Mesendoderm (in vitro differentiated cells): ENCODE results near the gene IQCK.

Experiments
- DNase-seq: peaks from one replicate; pipeline ENCODE4 v3.0.0; 2013
- H2AK5ac ChIP-seq: 2 replicates; pipeline ENCODE4 v1.6.1; 2013; ENCODE audit warnings: low read length, inconsistent platforms
- H2BK120ac ChIP-seq: 2 replicates; pipeline ENCODE4 v1.6.1; 2013; ENCODE audit warnings: low read depth, mild to moderate bottlenecking, low read length, moderate library complexity, mixed read lengths
- H2BK15ac ChIP-seq: replicated peaks from 2 replicates; pipeline ENCODE4 v1.6.1; 2013; ENCODE audit warnings: low read depth, mild to moderate bottlenecking, moderate library complexity
- H2BK5ac ChIP-seq: 2 replicates; pipeline ENCODE4 v1.6.1; 2013; ENCODE audit warnings: low read length, inconsistent platforms
- H3K18ac ChIP-seq: 2 replicates; pipeline ENCODE4 v1.6.1; 2013; ENCODE audit warnings: mild to moderate bottlenecking, low read length, mixed read lengths
- H3K23ac ChIP-seq: one replicate; pipeline ENCODE4 v1.6.1; 2013; ENCODE audit warnings: low read length
- H3K27ac ChIP-seq: 2 replicates; pipeline ENCODE4 v1.5.1; 2013; ENCODE audit warnings: low read depth, mild to moderate bottlenecking, inconsistent platforms, low read length, moderate library complexity
- H3K27me3 ChIP-seq: 2 replicates; pipeline ENCODE4 v1.6.1; 2013; ENCODE audit warnings: low read length, control low read depth, mild to moderate bottlenecking, inconsistent platforms; ENCODE audit not compliant: insufficient read depth, poor library complexity
- H3K36me3 ChIP-seq: 2 replicates; pipeline ENCODE4 v1.6.1; 2013; ENCODE audit warnings: low read length, inconsistent platforms; ENCODE audit not compliant: control insufficient read depth, insufficient read depth
- H3K4ac ChIP-seq: one replicate; pipeline ENCODE4 v1.6.1; 2013; ENCODE audit warnings: low read depth, mild to moderate bottlenecking, low read length, moderate library complexity
- H3K4me1 ChIP-seq: 2 replicates; pipeline ENCODE4 v1.6.1; 2013; ENCODE audit warnings: low read depth, low read length, inconsistent platforms; ENCODE audit not compliant: control insufficient read depth
- H3K4me2 ChIP-seq: 2 replicates; pipeline ENCODE4 v1.6.1; 2013; ENCODE audit warnings: low read length
- H3K4me3 ChIP-seq: 2 replicates; pipeline ENCODE4 v1.5.1; 2013; ENCODE audit warnings: mild to moderate bottlenecking, low read length
- H3K56ac ChIP-seq: one replicate; pipeline ENCODE4 v1.6.1; 2013; ENCODE audit warnings: low read length
- H3K79me1 ChIP-seq: 2 replicates; pipeline ENCODE4 v1.6.1; 2013; ENCODE audit warnings: low read length, inconsistent platforms
- H3K79me2 ChIP-seq: 2 replicates; pipeline ENCODE4 v1.6.1; 2013; ENCODE audit warnings: mild to moderate bottlenecking, low read length; ENCODE audit not compliant: control insufficient read depth, insufficient read depth
- H3K9ac ChIP-seq: 2 replicates; pipeline ENCODE4 v1.6.1; 2013; ENCODE audit warnings: low read length, inconsistent platforms
- H4K5ac ChIP-seq: one replicate; pipeline ENCODE4 v1.6.1; 2013; ENCODE audit warnings: low read length
- H4K8ac ChIP-seq: one replicate; pipeline ENCODE4 v1.6.1; 2013; ENCODE audit warnings: low read depth, mild to moderate bottlenecking, control low read depth, low read length, moderate library complexity
- WGBS: extraction: QIAGEN DNeasy Blood & Tissue Kit; methylation state at CpG from one replicate; pipeline ENCODE4 v1.1.7; 2013; ENCODE audit warnings: low lambda C conversion rate, missing lambda C conversion rate; ENCODE audit not compliant: insufficient coverage; ENCODE audit errors: extremely low coverage; 5-methylcytosine and 5-hydroxymethylcytosine counted together

Gene IQCK

DNA sequence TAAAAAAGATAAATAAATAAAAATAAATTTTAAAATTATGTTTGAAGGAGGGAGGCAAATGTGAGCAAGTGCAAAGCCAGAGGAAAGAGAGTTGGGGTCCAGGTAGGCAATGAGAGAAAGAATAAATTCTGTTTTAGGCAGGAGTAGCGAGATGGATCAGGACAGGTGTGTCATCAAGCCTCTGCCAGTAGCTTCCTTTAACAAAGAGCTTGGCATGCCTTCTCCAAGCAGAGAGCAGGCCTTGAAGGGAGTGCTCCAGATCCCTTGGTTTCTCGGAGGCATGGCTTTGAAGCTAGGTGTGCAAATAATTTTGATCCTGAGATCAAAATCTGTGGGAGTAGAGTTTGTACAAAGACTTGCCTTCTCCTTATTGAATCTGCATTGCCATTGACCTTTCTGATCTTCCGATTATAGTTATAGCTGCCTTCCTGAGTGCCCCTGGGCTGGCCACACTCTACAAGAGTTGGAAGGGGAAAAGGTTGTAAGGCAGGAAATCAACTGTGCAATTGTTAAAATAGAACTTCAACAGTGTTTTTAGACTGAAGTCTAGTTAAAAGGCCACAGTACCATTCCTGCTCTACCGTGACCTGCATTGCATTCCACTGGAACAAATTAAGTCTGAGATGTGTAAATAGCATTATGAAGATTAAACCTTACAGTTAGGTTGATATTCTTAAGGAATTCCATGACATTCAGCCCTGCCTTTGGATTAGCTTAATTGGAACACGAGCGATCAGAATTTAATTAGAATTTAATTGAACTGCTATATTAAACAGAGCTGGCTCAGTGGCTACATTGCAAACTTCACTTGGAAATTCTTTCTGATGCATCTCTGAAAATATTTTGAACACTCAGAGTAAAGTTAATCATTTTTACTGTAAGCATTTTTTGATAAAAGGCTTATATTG, 33.7 kb downstream of the IQCK start:
- H2BK15ac ChIP-seq, result no peak overlapping the region
- no peak overlapping the region for H3K9ac ChIP-seq

DNA sequence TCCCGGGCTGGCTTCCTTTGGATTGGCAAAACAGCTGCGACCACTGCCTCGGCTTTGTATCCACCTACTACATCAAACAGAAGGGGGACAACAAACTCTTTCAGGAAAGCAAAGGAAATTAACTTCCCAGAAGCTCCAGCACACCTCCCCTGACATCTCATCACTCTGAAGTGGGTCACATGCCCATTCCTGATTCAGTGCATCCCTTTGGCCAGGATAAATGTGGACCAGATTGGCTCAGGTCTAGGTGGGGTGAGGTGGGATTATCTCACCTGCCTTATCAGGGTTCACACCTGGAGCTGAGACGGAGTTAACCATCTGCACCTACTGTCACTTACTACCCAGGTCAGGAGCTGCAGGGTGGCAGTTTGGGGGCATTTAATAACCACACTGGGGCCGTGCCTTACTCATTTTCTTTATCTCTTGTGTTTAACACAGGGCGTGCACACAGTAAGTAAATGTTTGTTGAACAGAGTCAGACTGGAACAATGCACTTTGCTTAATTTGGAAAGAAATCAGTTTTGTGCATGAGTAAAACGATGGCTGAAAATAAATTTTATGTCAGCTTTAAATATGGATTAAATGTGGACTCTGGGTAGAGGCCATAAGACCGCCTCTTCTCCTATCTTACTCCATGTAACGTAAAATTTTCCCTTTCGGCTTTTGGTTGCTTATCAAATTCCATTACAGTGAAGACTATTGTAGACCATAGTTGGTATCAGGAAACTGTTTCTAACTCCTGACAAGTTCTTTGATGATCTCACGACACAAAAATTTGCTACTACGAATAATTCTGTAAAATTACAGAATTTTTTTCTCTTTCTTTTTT, 36.0 kb downstream of the IQCK start:
- Histone ChIP-seq H3K27me3 (no peaks in the 10 kb centered on the region), H3K9ac (no peak overlapping the region), H3K4me2 (no peak overlapping the region), H3K56ac (no peak overlapping the region), H4K8ac (no peak overlapping the region), H4K5ac (no peak overlapping the region), H2BK5ac (no peak overlapping the region), H3K36me3 (no peaks in the 10 kb centered on the region), H2BK15ac (no peak overlapping the region), H2BK120ac (no peak overlapping the region), H2AK5ac (no peak overlapping the region), H3K18ac (no peak overlapping the region), H3K79me1 (no peaks in the 10 kb centered on the region), H3K27ac (no peak overlapping the region), H3K23ac (no peak overlapping the region), H3K4me1 (no peaks in the 10 kb centered on the region), H3K4me3 (no peak overlapping the region), H3K4ac (no peak overlapping the region), H3K79me2 (no peaks in the 10 kb centered on the region)
- WGBS, result no CpG with 5 or more reads among the region's 12 CpGs
- peak; percentile 24 for DNase-seq

More for the DNA sequence above, 33.7 kb downstream of the IQCK start:
- H3K36me3 ChIP-seq, result no peaks in the 10 kb centered on the region
- H4K8ac ChIP-seq, result no peak overlapping the region
- no peak overlapping the region for H3K56ac ChIP-seq
- H3K18ac ChIP-seq, result no peak overlapping the region
- H3K79me1 ChIP-seq, result no peaks in the 10 kb centered on the region
- H3K27me3 ChIP-seq, result no peaks in the 10 kb centered on the region
- no peak overlapping the region for H3K4ac ChIP-seq
- no peak overlapping the region for H2AK5ac ChIP-seq
- H2BK5ac ChIP-seq, result no peak overlapping the region
- H3K4me1 ChIP-seq, result no peaks in the 10 kb centered on the region
- WGBS, result no CpG with 5 or more reads among the region's 6 CpGs
- H3K4me2 ChIP-seq, result no peak overlapping the region
- no peak overlapping the region for H3K23ac ChIP-seq
- H3K4me3 ChIP-seq, result no peak overlapping the region
- H3K27ac ChIP-seq, result no peak overlapping the region
- no peaks in the 10 kb centered on the region for H3K79me2 ChIP-seq
- DNase-seq, result no peak
- H2BK120ac ChIP-seq, result no peak overlapping the region
- H4K5ac ChIP-seq, result no peak overlapping the region

DNA sequence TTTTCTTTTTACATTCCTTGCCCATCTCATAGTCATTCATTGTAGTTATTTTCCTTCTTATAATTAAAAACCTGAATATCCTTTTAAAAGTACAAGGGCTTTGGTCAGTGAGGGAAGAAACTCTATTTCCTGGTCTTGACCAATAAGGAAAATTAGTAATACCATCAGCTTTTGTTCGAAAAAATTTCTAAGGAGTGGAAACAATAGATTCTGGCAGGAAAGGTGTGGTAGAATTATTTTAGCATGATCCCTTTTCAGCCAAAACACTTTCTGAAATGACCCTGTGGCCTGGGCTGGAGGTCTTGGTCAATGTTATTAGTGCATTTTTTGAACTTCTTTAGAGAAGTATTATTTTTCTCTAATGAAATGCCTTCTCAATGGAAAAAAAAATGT, 36.6 kb downstream of the IQCK start:
- H3K4me3 ChIP-seq, result no peak overlapping the region
- H3K4me1 ChIP-seq, result no peaks in the 10 kb centered on the region
- H3K79me1 ChIP-seq, result no peaks in the 10 kb centered on the region
- no peak overlapping the region for H3K56ac ChIP-seq
- no peak overlapping the region for H3K27ac ChIP-seq
- no peak overlapping the region for H3K4ac ChIP-seq
- H3K18ac ChIP-seq, result no peak overlapping the region
- no peak overlapping the region for H2BK120ac ChIP-seq
- H3K23ac ChIP-seq, result no peak overlapping the region
- DNase-seq, result no peak
- H3K36me3 ChIP-seq, result no peaks in the 10 kb centered on the region
- no peak overlapping the region for H2AK5ac ChIP-seq
- no peak overlapping the region for H3K4me2 ChIP-seq
- no peaks in the 10 kb centered on the region for H3K27me3 ChIP-seq
- no peaks in the 10 kb centered on the region for H3K79me2 ChIP-seq
- H4K5ac ChIP-seq, result no peak overlapping the region
- WGBS, result no CpG with 5 or more reads among the region's 1 CpG
- H3K9ac ChIP-seq, result no peak overlapping the region
- no peak overlapping the region for H2BK15ac ChIP-seq
- no peak overlapping the region for H4K8ac ChIP-seq
- H2BK5ac ChIP-seq, result no peak overlapping the region

DNA sequence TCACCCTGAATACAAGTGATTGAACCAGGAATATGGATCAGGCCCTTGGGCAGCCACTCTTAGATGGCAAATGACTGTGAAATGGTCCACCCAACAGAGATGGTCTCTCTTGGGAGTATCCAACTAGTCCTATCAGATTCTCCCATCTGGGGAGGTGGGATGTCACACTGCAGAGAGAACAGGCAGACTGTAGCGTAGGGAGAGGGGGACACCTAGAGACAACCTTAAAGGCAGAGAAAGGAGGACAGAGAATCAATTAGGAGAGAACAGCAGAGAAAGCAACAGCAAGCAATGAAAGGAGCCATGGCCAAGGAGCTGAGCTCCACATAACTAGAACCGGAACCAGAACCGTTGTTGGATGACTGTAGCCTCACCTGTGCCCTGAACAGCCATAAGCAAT, 37.2 kb downstream of the IQCK start:
- Histone ChIP-seq H3K56ac (no peak overlapping the region), H4K8ac (no peak overlapping the region), H3K4me2 (no peak overlapping the region), H3K4ac (no peak overlapping the region), H3K27me3 (no peaks in the 10 kb centered on the region), H3K23ac (no peak overlapping the region), H3K79me1 (no peaks in the 10 kb centered on the region), H2AK5ac (no peak overlapping the region), H2BK120ac (no peak overlapping the region), H3K9ac (no peak overlapping the region), H3K4me3 (no peak overlapping the region), H2BK5ac (no peak overlapping the region), H3K79me2 (no peaks in the 10 kb centered on the region), H3K36me3 (no peaks in the 10 kb centered on the region), H3K18ac (no peak overlapping the region), H3K4me1 (no peaks in the 10 kb centered on the region), H3K27ac (no peak overlapping the region), H2BK15ac (no peak overlapping the region), H4K5ac (no peak overlapping the region)
- peak; percentile 18 for DNase-seq
- no CpG with 5 or more reads among the region's 3 CpGs for WGBS

DNA sequence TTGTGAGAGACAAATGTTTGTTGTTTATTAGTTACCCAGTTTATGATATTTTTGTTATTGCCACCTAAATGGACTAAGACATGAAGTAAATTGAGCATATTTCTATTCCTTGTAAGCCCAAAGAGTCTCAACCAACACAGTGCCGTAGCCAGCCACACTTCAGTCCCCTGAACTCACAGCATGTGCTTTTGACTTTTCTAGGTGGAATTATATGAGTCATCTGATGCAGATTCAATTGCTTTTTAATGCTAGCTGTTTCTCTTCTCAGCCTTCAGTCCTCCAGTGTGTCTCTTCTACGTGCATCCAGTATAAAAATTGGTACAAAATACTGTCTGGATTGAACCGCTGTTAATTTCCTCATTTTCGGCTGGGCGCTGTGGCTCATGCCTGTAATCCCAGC, 39.0 kb downstream of the IQCK start:
- no peak overlapping the region for H3K56ac ChIP-seq
- no peak overlapping the region for H3K23ac ChIP-seq
- H3K36me3 ChIP-seq, result no peaks in the 10 kb centered on the region
- H3K4me1 ChIP-seq, result no peaks in the 10 kb centered on the region
- no peak overlapping the region for H2BK15ac ChIP-seq
- DNase-seq, result no peak
- no CpG with 5 or more reads among the region's 5 CpGs for WGBS
- H4K8ac ChIP-seq, result no peak overlapping the region
- H3K18ac ChIP-seq, result no peak overlapping the region
- H3K4ac ChIP-seq, result no peak overlapping the region
- no peak overlapping the region for H3K4me3 ChIP-seq
- H3K79me2 ChIP-seq, result no peaks in the 10 kb centered on the region
- H3K9ac ChIP-seq, result no peak overlapping the region
- no peak overlapping the region for H3K4me2 ChIP-seq
- H3K79me1 ChIP-seq, result no peaks in the 10 kb centered on the region
- H3K27ac ChIP-seq, result no peak overlapping the region
- H2AK5ac ChIP-seq, result no peak overlapping the region
- H3K27me3 ChIP-seq, result no peaks in the 10 kb centered on the region
- no peak overlapping the region for H2BK120ac ChIP-seq
- H2BK5ac ChIP-seq, result no peak overlapping the region
- no peak overlapping the region for H4K5ac ChIP-seq
